GM23338 (cell line): ENCODE results near the gene RHOA. TPM values are rescaled to one million over a fixed set of nuclear protein-coding genes. Genes with fewer than 3 reads are reported as not detected.

Experiments
- ATAC-seq: fragments of 200-7000 bp; cut with Tn5 transposase; 3 replicates; pipeline ENCODE4 v1.9.1; 2020
- DNase-seq: peaks from one replicate; pipeline ENCODE4 v3.0.0-alpha.2; 2015; ENCODE audit warnings: low spot score
- H2AFZ ChIP-seq: fragments of 200-600 bp; sonication (generic); 2 replicates; pipeline ENCODE4 v1.8.0; 2016; ENCODE audit warnings: antibody characterized with exemption, mild to moderate bottlenecking, moderate library complexity
- H3F3A ChIP-seq: fragments of 200-600 bp; sonication (generic); replicated peaks from 2 replicates; pipeline ENCODE4 v1.8.0; 2017; ENCODE audit warnings: antibody characterized with exemption, mixed run types, low read depth
- H3K27ac ChIP-seq: fragments of 200-600 bp; sonication (generic); 2 replicates; pipeline ENCODE4 v1.6.1; 2016; ENCODE audit warnings: low read depth
- H3K27me3 ChIP-seq: fragments of 200-600 bp; sonication (generic); 2 replicates; pipeline ENCODE4 v1.8.0; 2016; ENCODE audit warnings: mild to moderate bottlenecking, mixed run types, moderate library complexity; ENCODE audit not compliant: insufficient read depth
- H3K36me3 ChIP-seq: fragments of 200-600 bp; sonication (generic); 2 replicates; pipeline ENCODE4 v1.8.0; 2016; ENCODE audit warnings: mild to moderate bottlenecking; ENCODE audit not compliant: insufficient read depth
- H3K4me1 ChIP-seq: fragments of 200-600 bp; sonication (generic); 2 replicates; pipeline ENCODE4 v1.8.0; 2016; ENCODE audit warnings: mild to moderate bottlenecking, moderate library complexity; ENCODE audit not compliant: insufficient read depth
- H3K4me2 ChIP-seq: fragments of 200-600 bp; sonication (generic); 2 replicates; pipeline ENCODE4 v1.7.1; 2017; ENCODE audit warnings: mixed run types
- H3K4me3 ChIP-seq: fragments of 200-600 bp; sonication (generic); 2 replicates; pipeline ENCODE4 v1.6.1; 2016; ENCODE audit warnings: mixed run types
- H3K79me2 ChIP-seq: fragments of 200-600 bp; sonication (generic); replicated peaks from 2 replicates; pipeline ENCODE4 v1.8.0; 2017; ENCODE audit warnings: mild to moderate bottlenecking; ENCODE audit not compliant: insufficient read depth
- H3K9me2 ChIP-seq: fragments of 200-600 bp; sonication (generic); 2 replicates; pipeline ENCODE4 v1.8.0; 2017; ENCODE audit not compliant: insufficient read depth
- H4K20me1 ChIP-seq: fragments of 200-600 bp; sonication (generic); replicated peaks from 2 replicates; pipeline ENCODE4 v1.8.0; 2017; ENCODE audit warnings: mild to moderate bottlenecking; ENCODE audit not compliant: insufficient read depth
- H3K27ac Mint-ChIP-seq: 2 replicates; pipeline ENCODE4 v1.8.0; 2020; ENCODE audit warnings: inconsistent platforms, mild to moderate bottlenecking, moderate library complexity, mixed read lengths
- H3K27me3 Mint-ChIP-seq: 3 replicates; pipeline ENCODE4 v1.8.0; 2022; ENCODE audit warnings: low read depth, mild to moderate bottlenecking, moderate library complexity, mixed read lengths, inconsistent platforms; ENCODE audit not compliant: insufficient read depth, poor library complexity
- H3K36me3 Mint-ChIP-seq: 3 replicates; pipeline ENCODE4 v1.8.0; 2021; ENCODE audit warnings: low read depth, mild to moderate bottlenecking, inconsistent platforms, moderate library complexity, mixed read lengths
- H3K4me1 Mint-ChIP-seq: 3 replicates; pipeline ENCODE4 v1.8.0; 2020; ENCODE audit warnings: mild to moderate bottlenecking, inconsistent platforms, mixed read lengths
- H3K4me3 Mint-ChIP-seq: 3 replicates; pipeline ENCODE4 v1.8.0; 2021; ENCODE audit warnings: moderate library complexity, mild to moderate bottlenecking, inconsistent platforms, mixed read lengths
- H3K9me3 Mint-ChIP-seq: 3 replicates; pipeline ENCODE4 v1.8.0; 2020; ENCODE audit warnings: moderate library complexity, mild to moderate bottlenecking, inconsistent platforms, mixed read lengths
- CREB1 ChIP-seq: fragments of 250-450 bp; sonication (Bioruptor Pico); IDR thresholded peaks from 2 replicates; pipeline ENCODE4 v1.5.0; 2020; ENCODE audit warnings: low read depth, mild to moderate bottlenecking, moderate library complexity
- CTCF ChIP-seq, 2 experiments: fragments of 200-600 bp in 1 of 2; sonication (generic) in 1 of 2; conservative IDR thresholded peaks; 2 replicates each; pipeline versions ENCODE4 v1.5.1 to v1.6.1; 2016 to 2017; ENCODE audit warnings: antibody characterized with exemption in 2 of 2, low read depth in 2 of 2, mild to moderate bottlenecking in 2 of 2, moderate library complexity in 1 of 2
- EZH2 ChIP-seq: fragments of 200-600 bp; sonication (generic); IDR thresholded peaks from one replicate; pipeline ENCODE4 v1.8.0; 2017; ENCODE audit warnings: antibody characterized with exemption, mild to moderate bottlenecking, low read depth; ENCODE audit not compliant: unreplicated experiment
- EZH2phosphoT487 ChIP-seq: fragments of 200-600 bp; sonication (generic); IDR thresholded peaks from one replicate; pipeline ENCODE4 v1.8.1; 2018; ENCODE audit warnings: antibody characterized with exemption; ENCODE audit not compliant: unreplicated experiment
- JUNB ChIP-seq: IDR thresholded peaks from one replicate; pipeline ENCODE4 v1.6.1; 2016; ENCODE audit warnings: antibody characterized with exemption; ENCODE audit not compliant: unreplicated experiment
- POLR2AphosphoS5 ChIP-seq: IDR thresholded peaks from 2 replicates; pipeline ENCODE4 v1.6.1; 2016; ENCODE audit warnings: antibody characterized with exemption, low read depth
- REST ChIP-seq: IDR thresholded peaks from one replicate; pipeline ENCODE4 v1.6.1; 2018; ENCODE audit warnings: antibody characterized with exemption; ENCODE audit not compliant: unreplicated experiment
- STAT1 ChIP-seq: IDR thresholded peaks from one replicate; pipeline ENCODE4 v1.6.1; 2016; ENCODE audit warnings: antibody characterized with exemption; ENCODE audit not compliant: unreplicated experiment
- ZNF114 ChIP-seq: fragments of 250-450 bp; sonication (Bioruptor Pico); IDR thresholded peaks from 2 replicates; pipeline ENCODE4 v1.5.0; 2020; ENCODE audit warnings: mild to moderate bottlenecking, moderate library complexity
- ZNF331 ChIP-seq: fragments of 250-450 bp; sonication (Bioruptor Pico); IDR thresholded peaks from 2 replicates; pipeline ENCODE4 v1.5.0; 2020; ENCODE audit warnings: low read depth, mild to moderate bottlenecking, moderate library complexity
- polyA plus RNA-seq: library from polyadenylated mRNA; unstranded; fragments of >200 nt; fragmentation: Nextera tagmentation; extraction: Ambion mirVana; gene quantifications from 2 replicates; pipeline ENCODE4 v1.2.1, GENCODE V29; 2016
- total RNA-seq: library from RNA; depleted of rRNA; stranded (reverse); fragments of >200 nt; shearing (Covaris generic); gene quantifications from 2 replicates; pipeline ENCODE4 v1.2.3, GENCODE V29; 2014

Gene RHOA
- total and polyA plus RNA-seq, 2 experiments from 2014 or later = 248 to 373 TPM

GRCh38 chr3:49460956-49461355, 49.2 kb upstream of the RHOA start (continued):
- TF ChIP-seq STAT1 = no peak
- TF ChIP-seq REST = no peak
- TF ChIP-seq CREB1 (CRISPR knock-in tag) = no peak
- no peak for TF ChIP-seq EZH2phosphoT487
- TF ChIP-seq EZH2 = no peak
- no peak for TF ChIP-seq ZNF331
- TF ChIP-seq ZNF114 (CRISPR knock-in tag) = no peak
- no peak for TF ChIP-seq JUNB

GRCh38 chr3:49460188-49460890, 48.6 kb upstream of the RHOA start:
- H3K27ac ChIP-seq = peak overlapping the region; percentile 99
- H4K20me1 ChIP-seq = no peaks in the 10 kb centered on the region
- peaks cover 8% of the 10 kb centered on the region for H3K27me3 Mint-ChIP-seq
- TF ChIP-seq REST (no peak), CTCF (conservative IDR thresholded peaks at IDR 0.05; ENCODE audit: low read depth in 2 of 2) (no peak), EZH2 (no peak), POLR2AphosphoS5 (no peak)
- DNase-seq (no peak), ATAC-seq (no peak)
- peaks cover 37% of the 10 kb centered on the region for H3K4me1 ChIP-seq
- H3K9me3 Mint-ChIP-seq = no peaks in the 10 kb centered on the region
- peaks cover 21% of the 10 kb centered on the region; the same call in 1 of the 2 replicates for H3F3A ChIP-seq
- peaks cover 51% of the 10 kb centered on the region for H3K4me1 Mint-ChIP-seq
- H2AFZ ChIP-seq = no peak overlapping the region
- no peaks in the 10 kb centered on the region for H3K36me3 ChIP-seq
- peak overlapping the region; percentile 97 for H3K27ac Mint-ChIP-seq
- no peaks in the 10 kb centered on the region; the same call in 2 of the 3 replicates for H3K36me3 Mint-ChIP-seq
- H3K79me2 ChIP-seq = no peaks in the 10 kb centered on the region
- no peaks in the 10 kb centered on the region for H3K9me2 ChIP-seq
- H3K4me2 ChIP-seq = peak overlapping the region; percentile 75
- peak overlapping the region; percentile 31; the same call in 1 of the 3 replicates for H3K4me3 Mint-ChIP-seq
- H3K27me3 ChIP-seq = no peaks in the 10 kb centered on the region
- H3K4me3 ChIP-seq = peak overlapping the region; percentile 40; the same call in 1 of the 2 replicates
